HL-60 (cell line): ENCODE measurements around the gene TMTC1.
A peak's percentile ranks its signal among the peaks of the same experiment; 100 is the strongest.

Source experiments
- DNase-seq, 2 experiments: peaks; one replicate each; pipeline ENCODE4 v3.0.0-alpha.2; 2010 to 2020; ENCODE audit warnings: low read depth in 1 of 2, low spot score in 1 of 2
- H3K27ac ChIP-seq: fragments of 250-450 bp; sonication (Bioruptor Pico); replicated peaks from 2 replicates; pipeline ENCODE4 v1.5.1; 2020; ENCODE audit warnings: mild to moderate bottlenecking, moderate library complexity
- H3K27me3 ChIP-seq: fragments of 250-450 bp; sonication (Bioruptor Pico); 2 replicates; pipeline ENCODE4 v1.5.1; 2021; ENCODE audit warnings: mild to moderate bottlenecking, moderate library complexity; ENCODE audit not compliant: insufficient read depth, poor library complexity, severe bottlenecking
- H3K4me3 ChIP-seq: replicated peaks from 2 replicates; pipeline ENCODE4 v1.5.1; 2011; ENCODE audit warnings: mild to moderate bottlenecking, control low read depth, low read length; ENCODE audit not compliant: insufficient read depth
- CTCF ChIP-seq: IDR thresholded peaks from one replicate; pipeline ENCODE4 v1.5.1; 2011; ENCODE audit warnings: low read length, control low read depth, inconsistent platforms; ENCODE audit not compliant: insufficient read depth
- GABPA ChIP-seq: IDR thresholded peaks from 2 replicates; pipeline ENCODE4 v1.6.1; 2012; ENCODE audit warnings: low read depth
- POLR2AphosphoS5 ChIP-seq: IDR thresholded peaks from 2 replicates; pipeline ENCODE4 v1.6.1; 2012; ENCODE audit warnings: low read depth
- REST ChIP-seq: IDR thresholded peaks from 2 replicates; pipeline ENCODE4 v1.6.1; 2012; ENCODE audit warnings: low read depth; ENCODE audit not compliant: insufficient replicate concordance
- SPI1 ChIP-seq: IDR thresholded peaks from 2 replicates; pipeline ENCODE4 v1.6.1; 2012; ENCODE audit warnings: low read depth, mild to moderate bottlenecking, borderline replicate concordance

Gene TMTC1

GRCh38 chr12:29528161-29528560 is 255.6 kb downstream of the TMTC1 start:
- no peak overlapping the region for H3K27ac ChIP-seq
- peaks cover 2% of the 10 kb centered on the region for H3K27me3 ChIP-seq
- H3K4me3 ChIP-seq: no peak overlapping the region
- TF ChIP-seq REST (no peak), POLR2AphosphoS5 (no peak), SPI1 (no peak), GABPA (no peak), CTCF (no peak)
- DNase-seq: no peak

GRCh38 chr12:29521951-29522350 is 261.8 kb downstream of the TMTC1 start:
- DNase-seq: no peak
- no peak overlapping the region for H3K4me3 ChIP-seq
- no peak overlapping the region for H3K27ac ChIP-seq
- peaks cover 2% of the 10 kb centered on the region for H3K27me3 ChIP-seq
- TF ChIP-seq SPI1 (no peak), GABPA (no peak), CTCF (no peak), REST (no peak), POLR2AphosphoS5 (no peak)

DNA sequence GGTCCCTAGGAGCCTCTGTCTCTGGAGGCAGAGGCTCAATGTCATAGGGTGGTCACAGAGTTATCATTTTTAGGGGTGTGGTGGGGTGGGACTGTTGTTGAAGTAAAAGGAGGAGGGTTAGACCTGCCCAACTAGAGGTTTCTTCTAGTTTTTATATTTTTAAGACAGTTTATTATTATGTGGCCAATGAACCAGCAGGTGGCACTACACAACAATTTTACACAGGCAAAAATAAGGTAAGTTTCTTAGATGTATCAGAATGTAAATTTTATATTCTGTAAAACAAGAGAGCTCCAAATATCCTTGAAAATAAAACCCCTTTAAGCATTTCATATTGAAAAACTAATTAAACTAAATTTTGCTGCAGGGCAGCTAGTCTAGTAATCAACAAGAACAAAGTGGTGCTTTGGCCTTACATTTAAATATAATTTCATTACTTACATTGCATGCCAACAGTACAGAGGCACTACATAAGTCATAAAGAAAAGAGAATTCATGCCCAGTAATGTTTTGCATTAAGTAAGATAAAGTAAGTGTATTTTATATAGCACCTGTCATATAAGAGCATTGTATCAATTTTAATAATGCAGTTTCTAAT is 264.1 kb downstream of the TMTC1 start:
- H3K27me3 ChIP-seq: no peaks in the 10 kb centered on the region
- no peak overlapping the region for H3K4me3 ChIP-seq
- H3K27ac ChIP-seq: no peak overlapping the region
- TF ChIP-seq CTCF: peak; percentile 36
- no peak for TF ChIP-seq GABPA
- TF ChIP-seq POLR2AphosphoS5: no peak
- no peak for TF ChIP-seq SPI1
- TF ChIP-seq REST: no peak
- peak in 1 of 2 experiments; percentile 25 for DNase-seq
